OCI-LY1 (cell line): ENCODE results near the gene SIK3.

Experiments
- H2AFZ ChIP-seq: fragments of 200-600 bp; sonication (generic), shearing (Covaris generic); 2 replicates; pipeline ENCODE4 v1.6.0; 2014; ENCODE audit warnings: antibody characterized with exemption, mild to moderate bottlenecking, low read length
- H3F3A ChIP-seq: fragments of 200-600 bp; sonication (generic), shearing (Covaris generic); 2 replicates; pipeline ENCODE4 v1.6.0; 2014; ENCODE audit warnings: mild to moderate bottlenecking, antibody characterized with exemption, low read length, moderate library complexity; ENCODE audit not compliant: insufficient read depth
- H3K27ac ChIP-seq: fragments of 200-600 bp; sonication (generic); 2 replicates; pipeline ENCODE4 v1.5.1; 2014; ENCODE audit warnings: low read length, mixed run types, mild to moderate bottlenecking, low read depth; ENCODE audit not compliant: poor library complexity, severe bottlenecking
- H3K27me3 ChIP-seq: fragments of 200-600 bp; sonication (generic); 2 replicates; pipeline ENCODE4 v1.6.0; 2014; ENCODE audit warnings: antibody characterized with exemption, mild to moderate bottlenecking, low read length, moderate library complexity; ENCODE audit not compliant: insufficient read depth
- H3K36me3 ChIP-seq: fragments of 200-600 bp; sonication (generic); 2 replicates; pipeline ENCODE4 v1.6.1; 2014; ENCODE audit warnings: mild to moderate bottlenecking, antibody characterized with exemption, low read length, moderate library complexity, mixed read lengths; ENCODE audit not compliant: insufficient read depth
- H3K4me1 ChIP-seq: fragments of 200-600 bp; sonication (generic); 2 replicates; pipeline ENCODE4 v1.5.1; 2014; ENCODE audit warnings: mild to moderate bottlenecking, low read length, moderate library complexity; ENCODE audit not compliant: insufficient read depth, severe bottlenecking
- H3K4me2 ChIP-seq: fragments of 200-600 bp; sonication (generic), shearing (Covaris generic); 2 replicates; pipeline ENCODE4 v1.6.1; 2014; ENCODE audit warnings: low read length
- H3K4me3 ChIP-seq: fragments of 200-600 bp; sonication (generic); 2 replicates; pipeline ENCODE4 v1.5.1; 2014; ENCODE audit warnings: low read length, low read depth, mild to moderate bottlenecking, mixed read lengths; ENCODE audit not compliant: poor library complexity, severe bottlenecking
- H3K79me2 ChIP-seq: fragments of 200-600 bp; shearing (Covaris generic); 2 replicates; pipeline ENCODE4 v1.6.1; 2016; ENCODE audit warnings: mixed run types, low read length, mixed read lengths; ENCODE audit not compliant: insufficient read depth
- H3K9ac ChIP-seq: fragments of 200-600 bp; sonication (generic), shearing (Covaris generic); 2 replicates; pipeline ENCODE4 v1.6.1; 2014; ENCODE audit warnings: mild to moderate bottlenecking, low read length, mixed read lengths
- H3K9me2 ChIP-seq: fragments of 200-600 bp; sonication (generic), shearing (Covaris generic); 2 replicates; pipeline ENCODE4 v1.6.1; 2014; ENCODE audit warnings: low read depth, mild to moderate bottlenecking, low read length, mixed read lengths
- H3K9me3 ChIP-seq: fragments of 200-600 bp; shearing (Covaris generic); 2 replicates; pipeline ENCODE4 v1.6.1; 2014; ENCODE audit warnings: low read length, mixed read lengths
- H4K20me1 ChIP-seq: fragments of 200-600 bp; sonication (generic), shearing (Covaris generic); 2 replicates; pipeline ENCODE4 v1.6.0; 2016; ENCODE audit warnings: mild to moderate bottlenecking, low read length; ENCODE audit not compliant: insufficient read depth
- EZH2 ChIP-seq: fragments of 200-600 bp; sonication (generic), shearing (Covaris generic); IDR thresholded peaks from 2 replicates; pipeline ENCODE4 v1.8.0; 2017; ENCODE audit warnings: borderline replicate concordance, mixed run types, mild to moderate bottlenecking, antibody characterized with exemption, low read length, moderate library complexity, mixed read lengths
- TF ChIP-seq, protein P1 (sequence below): fragments of 200-600 bp; sonication (generic), shearing (Covaris generic); IDR thresholded peaks from 2 replicates; pipeline ENCODE4 v1.5.1; 2017; ENCODE audit warnings: mild to moderate bottlenecking, antibody characterized with exemption, low read length, moderate library complexity, mixed read lengths

The SIK3 gene

GRCh38 chr11:116973270-116973669 lies 125.0 kb downstream of the SIK3 start:
- no peaks in the 10 kb centered on the region for H3K9me2 ChIP-seq
- H3K36me3 ChIP-seq = peaks cover 5% of the 10 kb centered on the region; the same call in 1 of the 2 replicates
- H3K9me3 ChIP-seq = no peaks in the 10 kb centered on the region
- H2AFZ ChIP-seq = no peak overlapping the region
- no peak overlapping the region for H3K4me2 ChIP-seq
- no peaks in the 10 kb centered on the region for H3F3A ChIP-seq
- H3K4me1 ChIP-seq = peaks cover 28% of the 10 kb centered on the region
- H3K27me3 ChIP-seq = no peaks in the 10 kb centered on the region
- H3K9ac ChIP-seq = no peak overlapping the region
- H3K4me3 ChIP-seq = no peak overlapping the region
- peak overlapping the region; percentile 30 for H3K27ac ChIP-seq
- no peaks in the 10 kb centered on the region for H4K20me1 ChIP-seq
- TF ChIP-seq, protein P1, sequence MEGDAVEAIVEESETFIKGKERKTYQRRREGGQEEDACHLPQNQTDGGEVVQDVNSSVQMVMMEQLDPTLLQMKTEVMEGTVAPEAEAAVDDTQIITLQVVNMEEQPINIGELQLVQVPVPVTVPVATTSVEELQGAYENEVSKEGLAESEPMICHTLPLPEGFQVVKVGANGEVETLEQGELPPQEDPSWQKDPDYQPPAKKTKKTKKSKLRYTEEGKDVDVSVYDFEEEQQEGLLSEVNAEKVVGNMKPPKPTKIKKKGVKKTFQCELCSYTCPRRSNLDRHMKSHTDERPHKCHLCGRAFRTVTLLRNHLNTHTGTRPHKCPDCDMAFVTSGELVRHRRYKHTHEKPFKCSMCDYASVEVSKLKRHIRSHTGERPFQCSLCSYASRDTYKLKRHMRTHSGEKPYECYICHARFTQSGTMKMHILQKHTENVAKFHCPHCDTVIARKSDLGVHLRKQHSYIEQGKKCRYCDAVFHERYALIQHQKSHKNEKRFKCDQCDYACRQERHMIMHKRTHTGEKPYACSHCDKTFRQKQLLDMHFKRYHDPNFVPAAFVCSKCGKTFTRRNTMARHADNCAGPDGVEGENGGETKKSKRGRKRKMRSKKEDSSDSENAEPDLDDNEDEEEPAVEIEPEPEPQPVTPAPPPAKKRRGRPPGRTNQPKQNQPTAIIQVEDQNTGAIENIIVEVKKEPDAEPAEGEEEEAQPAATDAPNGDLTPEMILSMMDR = no peak
- no peak for TF ChIP-seq EZH2
- H3K79me2 ChIP-seq = peaks cover 62% of the 10 kb centered on the region

DNA sequence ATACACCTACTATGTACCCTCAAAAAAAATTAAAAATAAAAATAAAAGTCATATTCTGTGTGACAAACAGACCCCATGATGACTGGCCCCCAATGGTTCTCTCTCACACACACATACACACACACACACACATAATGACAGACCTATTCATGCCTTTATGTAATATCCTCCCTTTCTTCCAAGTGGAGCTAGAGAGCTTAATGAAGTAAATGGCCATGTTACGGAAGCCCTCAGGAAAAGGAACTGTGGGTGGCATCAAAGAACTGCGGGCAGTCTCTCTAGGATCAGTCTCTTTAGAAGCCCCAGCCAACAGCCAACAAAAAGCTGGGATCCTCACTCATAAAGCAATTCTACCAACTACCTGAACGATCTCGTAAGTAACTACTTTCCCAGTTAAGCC lies 125.5 kb downstream of the SIK3 start:
- peaks cover 65% of the 10 kb centered on the region for H3K79me2 ChIP-seq
- H3K4me1 ChIP-seq = peaks cover 28% of the 10 kb centered on the region

DNA sequence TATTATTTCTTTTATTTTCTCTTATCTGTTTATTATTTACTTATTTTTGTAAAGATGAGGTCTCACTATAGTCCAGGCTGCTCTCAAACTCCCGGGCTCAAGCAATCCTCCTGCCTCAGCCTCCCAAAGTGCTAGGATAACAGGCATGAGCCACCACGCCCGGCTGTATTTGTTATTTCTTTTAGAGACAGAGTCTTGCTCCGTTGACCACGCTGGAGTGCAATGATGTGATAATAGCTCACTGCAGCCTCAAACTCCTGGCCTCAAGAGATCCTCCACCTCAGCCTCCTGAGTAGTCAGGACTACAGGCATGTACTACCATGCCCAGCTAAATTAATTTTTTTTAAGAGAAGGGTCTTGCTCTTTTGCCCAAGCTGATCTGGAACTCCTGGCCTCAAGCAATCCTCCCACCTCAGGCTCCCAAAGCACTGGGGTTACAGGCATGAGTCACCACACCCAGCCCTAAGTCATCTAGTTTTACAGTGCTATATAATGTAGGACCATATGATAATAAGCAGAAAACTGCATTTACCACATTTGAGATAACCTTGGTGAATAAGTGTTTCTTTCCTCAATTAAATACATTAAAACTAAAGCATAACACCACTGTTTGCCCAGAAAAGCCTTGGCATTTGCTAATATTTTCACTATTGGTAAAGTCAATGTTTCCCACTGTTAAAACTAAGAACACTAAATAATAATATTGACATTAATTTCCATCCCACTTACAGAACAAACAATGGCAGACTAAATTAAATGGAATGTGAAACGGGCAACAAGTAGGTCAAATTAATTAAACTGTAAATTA lies 127.5 kb downstream of the SIK3 start:
- Histone ChIP-seq H3K27ac (peak overlapping the region; percentile 58), H3K79me2 (peaks cover 73% of the 10 kb centered on the region), H3K9me2 (no peaks in the 10 kb centered on the region), H3K36me3 (no peaks in the 10 kb centered on the region), H3K4me2 (0 out of 2 replicates have a peak overlapping the region, but pooled peaks have one; percentile 24), H4K20me1 (no peaks in the 10 kb centered on the region), H3K4me3 (no peak overlapping the region), H2AFZ (no peak overlapping the region), H3K27me3 (no peaks in the 10 kb centered on the region), H3F3A (no peaks in the 10 kb centered on the region), H3K9ac (no peak overlapping the region), H3K9me3 (no peaks in the 10 kb centered on the region), H3K4me1 (peaks cover 28% of the 10 kb centered on the region)
- TF ChIP-seq EZH2 = no peak
- TF ChIP-seq, protein P1 = no peak

More for the DNA sequence above, 125.5 kb downstream of the SIK3 start:
- no peak overlapping the region for H3K9ac ChIP-seq
- H3K4me2 ChIP-seq = no peak overlapping the region
- peak overlapping the region; percentile 30 for H3K27ac ChIP-seq
- no peak overlapping the region for H2AFZ ChIP-seq
- H3K9me2 ChIP-seq = no peaks in the 10 kb centered on the region
- no peaks in the 10 kb centered on the region for H4K20me1 ChIP-seq
- no peak for TF ChIP-seq EZH2
- TF ChIP-seq, protein P1 = no peak
- no peaks in the 10 kb centered on the region for H3K27me3 ChIP-seq
- H3F3A ChIP-seq = no peaks in the 10 kb centered on the region
- no peaks in the 10 kb centered on the region for H3K9me3 ChIP-seq
- H3K36me3 ChIP-seq = peaks cover 5% of the 10 kb centered on the region; the same call in 1 of the 2 replicates
- no peak overlapping the region for H3K4me3 ChIP-seq
